ENCODE results near the gene ACOX1. TPM values are rescaled to one million over a fixed set of nuclear protein-coding genes. Genes with fewer than 3 reads are reported as not detected.

ACOX1 gene
- total and polyA plus RNA-seq, 2 of the 13 experiments (the other 11 are each of a cell fraction or from before 2014, with no cell fraction given): 86.4 to 120 TPM

GRCh38 chr17:75940727-75941441, 38.1 kb downstream of the ACOX1 start, which contains the start of gene FBF1 (continued):
- TF ChIP-seq ZNF383 (CRISPR knock-in tag; IDR thresholded peaks at IDR 0.05; ENCODE audit: borderline replicate concordance) (peak; percentile 97; the same call in 1 of the 2 replicates), ZC3H4 (CRISPR knock-in tag; IDR thresholded peaks at IDR 0.05; ENCODE audit: borderline replicate concordance) (peak; percentile 95), PPARG (CRISPR knock-in tag; conservative IDR thresholded peaks at IDR 0.05) (peak; percentile 63), SP1 (IDR thresholded peaks at IDR 0.05) (no peak), SP1 (CRISPR knock-in tag; IDR thresholded peaks at IDR 0.05) (peak; percentile 58), ZNF772 (CRISPR knock-in tag; IDR thresholded peaks at IDR 0.05) (peak; percentile 88), SIX1 (CRISPR knock-in tag; IDR thresholded peaks at IDR 0.05; ENCODE audit: borderline replicate concordance) (0 out of 2 replicates have a peak, but pooled peaks have one; percentile 28), ZNF225 (CRISPR knock-in tag; IDR thresholded peaks at IDR 0.05) (peak; percentile 60; the same call in 1 of the 2 replicates), EHMT2 (IDR thresholded peaks at IDR 0.05; ENCODE audit: borderline replicate concordance, low read depth, low read length) (no peak), ELF4 (CRISPR knock-in tag; IDR thresholded peaks at IDR 0.05; ENCODE audit: borderline replicate concordance) (no peak; the same call in 1 of the 2 replicates), NCOR1 (IDR thresholded peaks at IDR 0.05; ENCODE audit: borderline replicate concordance, low read length) (no peak), ATF2 (CRISPR knock-in tag; IDR thresholded peaks at IDR 0.05) (peak; percentile 88), PHF21A (CRISPR knock-in tag; IDR thresholded peaks at IDR 0.05) (peak; percentile 84), ZNF281 (CRISPR knock-in tag; IDR thresholded peaks at IDR 0.05; ENCODE audit: borderline replicate concordance) (0 out of 2 replicates have a peak, but pooled peaks have one; percentile 7), ZSCAN20 (CRISPR knock-in tag; IDR thresholded peaks at IDR 0.05; ENCODE audit: borderline replicate concordance) (peak; percentile 28; the same call in 1 of the 2 replicates), ZNF276 (CRISPR knock-in tag; IDR thresholded peaks at IDR 0.05; ENCODE audit: low read depth) (peak; percentile 88; the same call in 1 of the 2 replicates), TMF1 (CRISPR knock-in tag; IDR thresholded peaks at IDR 0.05; ENCODE audit: low read depth) (peak; percentile 71; the same call in 1 of the 2 replicates), PATZ1 (CRISPR knock-in tag; IDR thresholded peaks at IDR 0.05) (peak; percentile 81), MZF1 (CRISPR knock-in tag; IDR thresholded peaks at IDR 0.05; ENCODE audit: borderline replicate concordance) (no peak), RFX1 (IDR thresholded peaks at IDR 0.05) (peak; percentile 95), ZNF234 (CRISPR knock-in tag; conservative IDR thresholded peaks at IDR 0.05) (no peak), YEATS2 (CRISPR knock-in tag; IDR thresholded peaks at IDR 0.05; ENCODE audit: borderline replicate concordance) (peak; percentile 92)
